CMK (cell line): Measurements from ENCODE around the gene CCDC61.

ENCODE experiments used
- DNase-seq: peaks from one replicate; pipeline ENCODE4 v3.0.0-alpha.2; 2010; ENCODE audit warnings: low read depth

The CCDC61 gene, protein sequence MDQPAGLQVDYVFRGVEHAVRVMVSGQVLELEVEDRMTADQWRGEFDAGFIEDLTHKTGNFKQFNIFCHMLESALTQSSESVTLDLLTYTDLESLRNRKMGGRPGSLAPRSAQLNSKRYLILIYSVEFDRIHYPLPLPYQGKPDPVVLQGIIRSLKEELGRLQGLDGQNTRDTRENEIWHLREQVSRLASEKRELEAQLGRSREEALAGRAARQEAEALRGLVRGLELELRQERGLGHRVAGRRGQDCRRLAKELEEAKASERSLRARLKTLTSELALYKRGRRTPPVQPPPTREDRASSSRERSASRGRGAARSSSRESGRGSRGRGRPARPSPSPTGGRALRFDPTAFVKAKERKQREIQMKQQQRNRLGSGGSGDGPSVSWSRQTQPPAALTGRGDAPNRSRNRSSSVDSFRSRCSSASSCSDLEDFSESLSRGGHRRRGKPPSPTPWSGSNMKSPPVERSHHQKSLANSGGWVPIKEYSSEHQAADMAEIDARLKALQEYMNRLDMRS

DNA sequence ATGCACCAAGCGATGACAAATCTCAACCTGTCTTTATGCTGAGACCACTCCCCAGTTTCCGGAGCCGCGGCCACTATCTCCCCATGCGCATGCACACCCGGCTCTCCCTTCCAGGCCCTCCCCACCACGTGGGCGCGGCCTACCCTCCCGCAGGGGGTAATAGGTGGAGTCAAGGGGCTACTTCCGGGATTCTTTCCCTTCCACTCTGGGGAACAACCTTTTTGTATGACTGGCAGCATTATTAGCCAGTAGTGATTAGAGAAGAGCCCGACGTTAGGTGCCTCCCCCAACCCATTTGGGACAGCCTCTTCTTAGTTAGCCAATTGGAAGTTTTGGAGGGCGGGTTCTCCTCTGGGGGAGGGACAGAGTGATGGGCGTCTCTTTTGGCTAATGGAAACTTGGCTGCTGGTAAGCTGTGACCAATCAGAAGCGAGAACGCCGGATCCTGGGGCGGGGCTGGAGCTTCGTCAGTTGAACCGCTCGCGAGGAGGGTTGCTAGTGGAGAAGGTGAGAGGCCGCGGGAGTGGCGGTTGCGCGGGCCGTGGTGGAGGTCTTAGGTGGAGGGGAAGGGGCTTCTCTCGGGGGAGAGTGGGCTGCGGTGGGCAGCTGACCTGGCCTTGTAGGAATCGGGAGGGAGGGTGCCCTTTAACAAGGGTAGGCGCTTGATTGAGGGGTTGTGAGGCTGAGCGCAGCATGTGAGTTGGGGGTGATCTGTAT, at the start of gene CCDC61:
Gene CCDC61 (plus strand): TSS at position 470 of the 717 bp plus-strand sequence. CDS start 7,552 bp downstream, outside the sequence.
- DNase-seq: peak; percentile 100

DNA sequence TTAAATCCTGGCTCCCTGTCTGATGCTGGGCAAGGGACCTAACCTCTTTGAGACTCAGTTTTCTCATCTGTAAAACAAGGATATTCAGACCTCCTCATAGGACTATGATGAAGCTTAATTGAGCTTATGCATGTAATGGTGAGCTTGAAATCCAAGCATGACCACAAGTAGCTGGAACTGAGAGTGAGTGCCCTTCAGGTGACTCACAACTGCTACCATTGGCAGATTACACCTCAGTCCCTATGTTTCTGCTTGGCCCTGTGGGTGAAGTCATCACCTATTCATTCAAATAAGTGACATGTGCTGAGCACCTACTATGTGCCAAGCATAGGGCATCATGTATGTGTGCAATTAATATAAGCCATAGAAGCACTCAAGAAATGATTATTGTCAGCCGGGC, 47.3 kb upstream of the CCDC61 start:
- no peak for DNase-seq

DNA sequence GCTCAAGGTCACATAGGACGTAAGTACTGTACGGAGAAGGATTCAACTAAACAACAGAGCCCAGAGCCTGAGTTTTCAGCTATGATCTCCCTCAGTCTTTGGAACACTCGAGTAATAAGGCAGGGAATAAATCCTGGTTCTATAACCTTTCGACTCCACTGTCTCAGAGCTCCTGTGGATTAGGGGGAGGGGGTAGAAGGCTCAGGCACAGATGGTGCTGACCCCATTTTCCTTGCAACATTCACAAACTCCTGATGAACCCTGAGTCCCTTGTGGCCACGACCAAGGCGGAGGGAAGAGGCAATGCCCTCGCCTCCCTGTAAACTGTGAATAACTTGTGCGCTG, 43.0 kb upstream of the CCDC61 start:
- no peak for DNase-seq

DNA sequence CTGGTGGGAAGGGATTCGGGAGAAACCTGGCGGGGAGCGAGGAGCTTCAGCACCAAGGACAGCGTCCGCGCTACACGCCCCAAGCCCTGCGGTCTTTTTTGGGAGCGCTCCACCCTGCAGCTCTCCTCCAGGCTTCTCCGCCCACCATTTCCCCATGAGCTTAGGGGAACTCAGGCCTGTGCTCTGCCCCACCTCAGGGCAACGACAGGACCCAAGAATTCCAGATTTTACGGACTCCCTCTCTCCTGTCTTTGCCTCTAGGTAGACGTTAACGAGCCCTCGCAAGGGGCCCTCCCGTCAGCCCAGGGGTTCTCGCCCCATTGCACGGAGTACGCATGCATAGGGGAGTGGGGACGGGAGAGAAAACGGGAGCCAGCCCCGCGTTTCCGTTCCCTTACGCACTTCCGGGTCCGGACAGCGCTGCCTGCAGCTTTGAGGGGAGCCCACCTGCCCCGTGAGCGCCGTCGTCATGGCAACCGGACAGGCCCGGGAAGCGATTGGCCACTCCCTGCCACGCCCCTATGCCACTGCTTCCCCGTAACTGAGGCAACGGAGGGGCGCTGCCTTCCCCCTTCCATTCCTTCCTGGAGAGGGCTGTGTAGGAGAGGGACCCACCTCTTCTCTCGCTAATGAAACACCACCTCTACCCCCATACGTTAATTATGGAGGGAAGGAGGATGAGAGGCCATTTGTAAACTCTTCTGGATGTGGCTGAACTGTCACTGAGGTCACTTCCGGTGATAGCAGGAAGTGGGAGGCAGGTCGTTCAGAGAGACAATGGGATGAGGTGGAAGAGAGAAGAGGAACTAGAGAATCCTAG, 42.4 kb upstream of the CCDC61 start:
- peak; percentile 31 for DNase-seq

DNA sequence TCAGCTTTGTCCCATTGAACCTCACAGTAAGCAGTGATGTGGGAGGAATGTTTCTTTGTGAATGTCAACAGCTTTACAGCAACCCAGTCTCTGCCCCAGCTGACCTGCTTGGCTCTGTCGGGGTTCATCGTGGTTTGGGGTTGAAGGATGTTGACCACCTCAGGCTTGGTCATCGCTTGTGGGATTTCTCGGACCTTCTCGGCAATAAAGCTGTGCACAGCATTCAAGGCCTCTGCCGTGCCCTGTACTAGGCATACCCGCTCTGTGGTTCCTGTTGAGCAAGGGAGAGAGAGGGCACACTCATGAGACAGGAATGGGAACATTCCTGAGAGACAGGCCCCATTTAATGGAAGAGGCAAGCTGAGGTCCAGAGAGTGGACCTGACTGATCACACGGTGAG, 41.6 kb upstream of the CCDC61 start:
- no peak for DNase-seq

DNA sequence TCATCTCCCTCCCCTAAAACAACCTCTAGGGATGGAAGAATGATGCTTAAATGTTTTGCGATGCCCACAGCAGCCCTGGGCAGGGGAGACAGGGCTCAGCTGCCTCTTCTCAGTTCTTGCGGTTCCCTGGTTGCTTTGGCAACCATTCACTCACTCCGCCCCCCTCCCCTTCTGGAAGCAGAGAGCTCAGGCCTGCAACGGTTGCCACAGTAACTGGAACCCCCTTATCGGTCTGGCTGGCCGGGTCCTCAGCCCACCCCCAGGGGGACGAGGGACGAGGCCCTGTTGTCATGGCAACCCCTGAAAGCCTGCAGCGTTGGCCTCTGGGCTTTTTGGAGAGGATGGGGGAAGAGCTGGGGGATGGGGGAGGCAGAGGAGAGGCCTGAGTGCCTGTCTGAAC, 41.1 kb upstream of the CCDC61 start:
- no peak for DNase-seq

DNA sequence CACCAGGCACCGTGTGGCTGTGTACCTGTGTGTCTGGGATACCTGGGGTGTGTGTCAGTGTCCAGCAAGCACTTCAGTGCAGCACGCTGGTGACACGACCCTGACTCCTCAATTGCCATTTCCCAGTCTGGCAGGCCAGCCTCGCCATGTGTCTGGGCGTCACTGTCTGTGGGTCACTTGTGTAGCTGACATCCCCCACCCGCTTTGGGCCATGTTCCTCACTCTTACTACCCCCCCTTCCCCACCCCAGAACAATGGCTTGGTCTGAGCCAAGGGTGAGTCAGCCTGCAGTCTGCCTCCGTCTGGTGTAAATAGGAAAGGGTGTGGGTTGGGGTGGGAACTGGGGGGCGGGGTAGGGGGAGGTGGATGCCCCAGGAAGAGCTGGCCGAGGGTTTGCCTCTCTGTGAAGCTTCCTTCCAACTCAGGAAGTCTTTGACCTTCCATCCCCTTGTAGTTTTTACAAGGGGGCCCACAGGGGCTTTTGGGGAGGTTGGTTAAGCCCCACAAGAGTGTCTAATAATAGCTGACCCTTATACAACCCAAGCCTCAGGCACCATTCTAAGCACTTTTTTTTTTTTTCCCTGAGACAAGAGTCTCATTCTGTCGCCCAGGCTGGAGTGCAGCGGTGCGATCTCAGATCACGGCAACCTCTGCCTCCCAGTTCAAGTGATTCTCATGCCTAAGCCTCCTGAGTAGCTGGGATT, 39.2 kb upstream of the CCDC61 start:
- DNase-seq: no peak

DNA sequence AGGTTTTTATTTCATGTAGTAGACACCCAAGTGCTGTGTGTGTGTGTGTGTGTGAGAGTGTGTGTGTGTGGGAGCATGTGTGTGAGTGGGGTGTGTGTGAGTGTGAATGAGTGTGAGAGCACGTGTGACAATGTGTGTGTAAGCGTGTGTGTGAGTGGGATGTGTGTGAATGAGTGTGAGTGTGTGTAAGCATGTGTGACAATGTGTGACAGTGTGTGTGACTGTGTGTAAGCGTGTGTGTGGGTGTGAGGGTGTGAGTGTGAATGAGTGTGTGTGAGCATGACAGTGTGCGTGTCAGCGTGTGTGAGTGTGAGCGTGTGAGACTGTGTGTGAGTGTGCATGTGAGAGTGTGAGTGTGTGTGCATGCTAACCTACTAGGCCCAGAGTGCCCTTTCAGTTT, 36.9 kb upstream of the CCDC61 start:
- no peak for DNase-seq

DNA sequence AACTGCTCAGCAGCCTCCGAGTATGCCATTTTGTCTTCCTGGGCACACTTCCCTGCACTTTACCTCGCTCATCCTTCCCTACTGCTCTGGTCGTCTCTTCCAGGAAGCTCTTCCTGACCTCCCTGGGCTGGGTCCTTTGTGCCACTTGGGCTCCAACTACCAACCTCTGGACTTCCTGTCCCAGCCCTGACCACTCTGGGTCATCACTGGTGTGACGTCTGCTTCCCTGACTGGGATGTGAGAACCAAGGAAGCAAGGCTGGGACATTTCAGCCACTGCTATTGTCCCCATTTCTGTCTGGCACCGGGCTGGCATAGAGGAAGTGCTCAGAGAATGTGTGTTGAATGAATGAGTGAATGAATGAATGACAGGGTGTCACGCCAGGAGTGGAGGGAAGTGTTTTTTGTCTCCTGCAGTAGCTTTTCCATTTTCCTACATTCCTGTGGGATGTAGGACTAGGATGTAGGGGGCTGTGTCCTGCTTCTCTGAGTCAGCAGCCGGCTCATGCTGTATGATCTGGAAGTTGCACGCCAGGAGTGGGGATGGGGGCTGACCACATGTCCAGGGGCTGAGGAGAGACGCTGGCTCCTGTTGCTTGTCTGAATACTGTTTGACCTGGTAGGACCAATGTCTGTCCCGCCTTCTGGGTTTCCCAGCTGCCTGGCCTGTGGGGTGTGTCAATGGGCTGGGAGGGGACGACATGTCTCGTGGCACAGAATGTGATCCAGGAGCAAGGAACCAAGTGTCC, 36.3 kb upstream of the CCDC61 start:
- DNase-seq: no peak

DNA sequence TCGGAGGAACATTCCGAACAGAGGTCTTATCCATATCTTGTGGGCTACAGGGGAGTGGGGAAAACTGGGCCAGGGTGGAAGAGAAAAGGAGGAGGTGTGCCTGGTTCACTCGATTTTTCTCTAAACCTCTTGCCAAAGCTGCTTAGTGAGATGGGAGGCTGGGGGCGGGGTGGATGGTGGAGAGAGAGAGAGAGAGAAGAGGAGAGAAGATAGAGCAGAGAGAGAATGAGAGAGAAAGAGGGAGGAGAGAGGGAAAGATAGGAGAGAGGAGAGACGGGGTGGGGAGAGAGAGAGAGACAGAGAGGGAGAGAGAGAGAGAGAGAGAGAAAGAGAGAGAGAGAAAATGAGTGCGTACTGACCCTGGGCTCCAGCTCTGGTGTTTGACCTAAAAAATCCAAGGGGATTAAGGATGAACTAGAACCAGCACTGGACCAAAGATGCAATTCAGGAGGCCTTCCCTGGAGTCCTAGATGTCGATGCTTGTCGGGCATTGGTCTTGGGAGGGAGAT, 35.7 kb upstream of the CCDC61 start:
- DNase-seq: no peak

DNA sequence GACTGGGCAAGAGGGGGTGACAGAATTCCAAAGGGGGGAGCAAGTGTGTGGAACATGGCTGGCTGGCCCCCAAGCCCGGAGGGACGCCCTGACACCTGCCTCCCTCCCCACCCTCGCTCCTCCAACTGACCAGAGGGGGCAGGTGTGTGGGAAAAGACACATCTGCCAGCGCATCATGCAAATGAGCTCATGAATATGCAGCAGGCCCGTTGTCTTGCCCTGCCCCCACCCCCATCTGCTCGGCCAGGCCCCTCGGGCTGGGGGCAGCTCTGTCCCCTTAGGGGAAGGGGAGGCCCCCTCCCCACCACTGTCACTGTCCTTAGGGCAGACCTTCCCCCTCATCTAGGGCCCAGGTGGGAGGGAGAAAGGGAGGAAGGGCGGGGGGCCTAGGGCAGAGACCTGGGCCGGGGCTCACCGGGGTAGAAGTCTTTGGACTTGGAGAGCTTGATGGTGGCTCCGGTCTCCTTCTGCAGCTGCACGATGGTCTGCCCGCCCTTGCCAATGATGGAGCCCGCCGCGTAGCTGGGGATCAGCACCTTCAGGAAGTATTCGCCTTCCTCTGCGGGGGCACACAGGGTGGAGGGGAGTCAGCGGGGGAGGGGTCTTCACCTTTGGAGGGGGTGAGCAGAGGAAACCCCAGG, 34.6 kb upstream of the CCDC61 start:
- DNase-seq: no peak

DNA sequence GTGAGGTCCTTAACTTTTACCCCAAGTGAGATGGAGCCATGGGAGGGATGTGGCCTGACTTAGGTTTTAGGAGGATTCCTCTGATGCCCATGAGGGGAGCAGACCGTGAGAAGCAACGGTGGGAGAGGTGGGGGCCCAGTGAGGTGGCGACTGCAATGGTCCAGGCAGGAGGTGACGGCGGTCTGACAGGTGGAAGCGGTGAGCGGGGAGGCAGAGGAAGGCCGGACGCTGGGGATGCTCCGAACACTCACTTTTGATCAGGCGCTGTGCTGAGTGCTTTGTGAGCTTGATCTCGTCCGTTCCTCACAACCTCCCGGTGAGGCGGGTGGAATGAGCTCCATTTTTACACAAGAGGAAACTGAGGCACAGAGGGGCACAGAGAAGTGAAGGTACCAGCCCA, 33.2 kb upstream of the CCDC61 start:
- DNase-seq: no peak

DNA sequence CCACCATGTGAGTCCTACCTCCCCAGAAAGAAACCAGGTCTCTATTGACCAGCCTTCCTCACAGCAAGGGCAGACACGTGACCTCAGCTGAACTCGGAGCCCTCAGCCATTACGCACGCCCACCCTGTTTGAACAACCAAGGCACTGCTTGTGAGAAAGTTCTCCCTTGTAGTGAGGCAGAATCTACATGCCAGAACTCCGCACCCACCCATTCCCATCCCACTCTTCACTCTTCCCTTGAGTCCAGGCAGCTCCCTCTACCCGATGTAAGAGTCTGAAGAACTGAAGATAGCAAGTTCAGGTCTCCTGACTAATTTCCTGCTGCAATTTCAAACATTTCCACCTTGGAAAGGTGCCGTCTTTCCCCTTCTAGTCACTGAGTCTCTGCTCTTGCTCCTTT, 28.0 kb upstream of the CCDC61 start:
- no peak for DNase-seq

DNA sequence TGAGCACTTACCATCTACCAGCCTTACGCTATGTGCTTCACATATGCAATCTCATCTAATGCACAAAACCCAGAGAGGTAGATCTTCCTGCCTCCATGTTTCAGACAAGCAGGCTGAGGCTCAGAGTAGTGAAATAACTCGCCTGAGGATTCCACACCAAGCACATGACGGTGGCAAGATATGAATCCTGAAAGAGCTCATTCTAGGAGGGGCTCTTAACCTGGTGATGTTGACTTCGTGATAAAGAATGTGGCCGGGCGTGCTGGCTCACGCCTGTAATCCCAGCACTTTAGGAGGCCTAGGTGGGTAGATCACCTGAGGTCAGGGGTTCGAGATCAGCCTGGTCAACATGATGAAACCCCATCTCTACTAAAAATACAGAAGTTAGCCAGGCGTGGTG, 26.6 kb upstream of the CCDC61 start:
- DNase-seq: no peak

DNA sequence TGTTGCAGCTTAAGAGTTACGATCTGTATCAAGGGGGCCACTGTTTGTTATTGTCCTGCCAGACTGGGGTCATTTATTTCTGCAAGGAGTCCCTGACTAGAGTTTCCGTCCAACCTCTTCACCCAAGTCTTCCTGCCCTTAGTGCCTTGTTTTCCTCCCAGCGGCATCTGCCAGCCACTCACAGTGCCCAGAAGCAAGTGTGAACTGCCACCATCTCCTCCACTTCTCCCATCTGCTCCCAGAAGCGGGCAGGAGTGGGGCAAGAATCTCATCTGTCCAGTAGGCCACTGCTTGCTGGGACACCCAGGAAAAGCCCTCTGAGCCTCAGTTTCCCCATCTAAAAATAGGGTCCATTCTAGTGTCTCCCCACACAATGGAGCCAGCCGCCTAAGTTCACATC, 25.6 kb upstream of the CCDC61 start:
- DNase-seq: no peak

DNA sequence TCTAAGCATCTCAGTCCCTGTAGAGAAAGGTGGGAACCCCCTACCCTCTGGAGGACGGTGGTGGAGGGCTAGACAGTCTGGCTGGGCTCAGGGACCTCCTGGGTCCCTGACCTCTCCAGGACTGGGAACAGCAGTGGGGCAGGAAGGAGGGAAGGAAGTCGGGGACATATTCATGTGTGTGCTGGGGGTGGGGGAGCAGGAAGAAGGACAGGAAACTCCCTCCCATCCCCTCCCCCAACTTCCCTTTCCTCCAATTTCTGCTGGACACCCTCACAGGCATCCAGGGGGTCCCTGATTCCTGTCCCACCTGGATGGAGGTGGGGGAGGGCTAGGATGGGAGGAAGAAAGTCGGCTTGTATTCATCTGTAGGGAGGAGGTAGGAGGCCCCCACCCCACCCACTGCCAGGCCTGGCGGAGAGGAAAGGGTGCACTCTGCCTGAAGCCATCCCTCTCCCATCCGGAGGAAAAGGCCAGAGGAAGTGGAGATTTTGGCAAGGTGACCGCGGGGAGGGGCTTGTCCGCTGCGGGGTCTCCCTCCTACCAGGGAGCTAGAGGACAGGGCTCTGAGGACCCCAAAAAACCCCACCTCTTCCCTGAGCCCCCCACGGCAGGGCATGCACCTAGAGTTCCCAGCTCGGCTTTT, 23.9 kb upstream of the CCDC61 start:
- DNase-seq: no peak

DNA sequence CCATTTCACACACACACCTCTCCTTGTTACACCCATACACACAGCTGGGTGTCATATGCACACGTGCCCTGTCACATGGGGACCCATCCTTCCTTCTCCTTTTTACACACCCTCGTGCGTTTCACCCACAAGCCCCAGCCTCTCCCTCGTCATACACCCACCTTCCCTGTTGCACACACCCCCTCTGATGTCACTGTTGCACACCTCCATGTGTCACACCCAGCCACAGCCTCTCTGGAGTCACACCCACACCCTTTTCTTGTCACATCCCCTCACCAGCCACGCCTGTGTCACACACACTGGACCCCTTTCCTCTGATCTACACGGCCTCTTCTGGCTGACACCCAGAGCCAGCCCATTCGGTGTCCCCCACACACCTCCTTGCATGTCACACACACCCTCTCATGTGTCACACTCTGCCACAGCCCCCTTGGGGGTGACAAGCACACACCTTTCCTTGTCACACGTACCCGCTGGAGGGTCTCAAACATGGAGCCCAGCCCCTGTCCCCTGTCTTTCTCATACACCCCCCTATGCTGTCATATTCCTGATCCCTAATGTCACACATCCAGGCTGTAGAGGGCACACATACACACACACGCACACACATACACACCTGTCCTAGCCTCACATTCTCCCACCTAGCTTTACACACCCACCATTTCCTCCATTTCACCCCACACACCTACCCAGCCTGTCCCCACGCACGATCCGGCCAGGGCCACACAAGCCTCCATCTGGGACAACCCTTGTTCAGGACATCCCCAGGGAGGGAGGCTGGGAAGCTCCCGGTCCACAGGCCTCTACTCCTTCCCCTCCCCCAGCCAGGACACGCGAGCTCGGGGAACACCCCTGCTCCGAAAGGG, 23.0 kb upstream of the CCDC61 start:
- DNase-seq: no peak

DNA sequence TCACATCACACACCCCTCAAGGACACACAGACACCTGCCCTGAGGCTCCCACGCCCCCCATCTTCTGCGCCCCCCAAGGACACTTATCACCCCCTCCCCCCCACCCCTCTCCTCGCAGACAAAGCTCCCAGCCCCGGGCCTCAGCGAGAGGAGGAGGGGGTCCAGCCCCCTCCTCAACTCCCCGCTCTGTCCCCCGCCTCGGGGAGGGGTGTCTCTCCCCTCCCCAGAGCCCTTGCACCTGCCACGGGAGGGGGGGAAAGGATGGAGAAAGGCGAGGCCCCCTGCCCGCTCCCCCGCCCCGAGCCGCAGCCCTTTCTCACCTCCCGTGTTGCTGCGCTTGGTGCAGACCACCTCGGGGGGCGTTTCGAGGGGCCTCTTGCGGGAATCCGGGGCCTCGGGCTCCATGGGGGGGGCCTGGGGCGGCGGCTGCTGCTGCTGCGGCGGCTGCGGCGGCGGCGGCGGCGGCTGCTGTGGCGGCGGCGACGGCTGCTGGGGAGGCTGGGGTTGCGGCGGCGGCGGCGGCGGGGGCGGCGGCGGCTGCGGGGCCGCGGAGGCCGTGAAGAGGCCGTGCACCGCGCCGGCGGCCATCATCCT, 22.2 kb upstream of the CCDC61 start:
- no peak for DNase-seq
